ENCODE measurements around the gene PPIL6.

Gene PPIL6

DNA sequence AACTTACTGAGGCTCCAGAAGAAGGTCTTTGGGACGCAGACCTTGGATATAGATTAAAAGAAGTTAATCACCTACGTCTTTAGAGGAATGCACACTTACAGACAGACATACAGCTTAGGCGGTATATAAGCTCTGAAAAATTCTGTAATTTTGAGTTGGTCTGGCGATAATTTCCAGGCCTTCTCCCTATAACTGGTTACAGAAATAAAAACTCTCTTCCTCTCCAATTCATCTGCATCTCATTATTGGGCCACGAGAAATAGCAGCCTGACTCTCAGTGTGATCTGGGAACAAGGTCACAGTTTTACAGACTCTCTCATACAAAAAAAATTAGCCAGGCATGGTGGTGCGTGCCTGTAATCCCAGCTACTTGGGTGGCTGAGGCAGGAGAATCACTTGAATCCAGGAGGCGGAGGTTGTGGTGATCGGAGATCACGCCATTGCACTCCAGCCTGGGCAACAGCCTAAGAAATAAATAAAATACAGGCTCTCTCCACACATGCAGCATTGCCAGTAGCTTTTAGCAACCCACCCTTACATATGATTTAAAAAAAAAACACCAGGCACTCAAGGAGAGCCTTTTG, 37.9 kb upstream of the PPIL6 start:
- Histone ChIP-seq H3K27ac (ENCODE audit: low read length) (no peak overlapping the region), H3K36me3 (ENCODE audit: control insufficient read depth, insufficient read depth, low read length) (peaks cover 12% of the 10 kb centered on the region), H3K4me3 (ENCODE audit: low read length) (no peak overlapping the region)

DNA sequence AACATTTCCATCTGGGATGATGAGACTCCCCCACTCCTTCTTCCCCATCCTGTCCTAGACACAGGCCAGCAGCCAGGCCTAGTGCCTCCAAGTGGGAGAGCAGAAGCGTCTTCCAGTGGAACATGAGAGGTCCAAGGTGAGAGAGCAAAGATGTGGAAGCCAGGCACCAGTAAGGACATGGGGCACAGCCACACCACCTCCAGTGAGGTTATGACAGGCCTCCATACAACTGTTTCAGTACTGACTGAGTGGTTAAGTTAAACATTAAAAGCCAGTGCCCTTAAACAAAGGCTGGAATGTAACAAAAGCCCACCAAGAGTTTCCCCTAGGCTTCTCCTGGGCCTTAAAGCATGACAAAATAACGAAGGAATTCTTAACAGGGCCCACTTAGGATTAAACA, 37.3 kb upstream of the PPIL6 start:
- Histone ChIP-seq H3K36me3 (ENCODE audit: control insufficient read depth, insufficient read depth, low read length) (peaks cover 16% of the 10 kb centered on the region), H3K4me1 (ENCODE audit: control insufficient read depth, insufficient read depth, low read length) (peaks cover 6% of the 10 kb centered on the region; the same call in 1 of the 2 replicates), H3K27ac (ENCODE audit: low read length) (no peak overlapping the region), H3K27me3 (ENCODE audit: control insufficient read depth, insufficient read depth, low read length) (no peaks in the 10 kb centered on the region), H3K9me3 (ENCODE audit: control insufficient read depth, insufficient read depth, low read length) (no peaks in the 10 kb centered on the region), H3K4me3 (ENCODE audit: low read length) (no peak overlapping the region)
- WGBS (ENCODE audit: insufficient coverage, insufficient read length): no CpG with 5 or more reads among the region's 2 CpGs
- DNase-seq (ENCODE audit: low read depth, low spot score): no peak

More for the DNA sequence above, 37.9 kb upstream of the PPIL6 start:
- Histone ChIP-seq H3K27me3 (ENCODE audit: control insufficient read depth, insufficient read depth, low read length) (no peaks in the 10 kb centered on the region), H3K4me1 (ENCODE audit: control insufficient read depth, insufficient read depth, low read length) (peaks cover 6% of the 10 kb centered on the region; the same call in 1 of the 2 replicates), H3K9me3 (ENCODE audit: control insufficient read depth, insufficient read depth, low read length) (no peaks in the 10 kb centered on the region)
- no peak for DNase-seq (ENCODE audit: low read depth, low spot score)
- WGBS (ENCODE audit: insufficient coverage, insufficient read length): no CpG with 5 or more reads among the region's 9 CpGs

DNA sequence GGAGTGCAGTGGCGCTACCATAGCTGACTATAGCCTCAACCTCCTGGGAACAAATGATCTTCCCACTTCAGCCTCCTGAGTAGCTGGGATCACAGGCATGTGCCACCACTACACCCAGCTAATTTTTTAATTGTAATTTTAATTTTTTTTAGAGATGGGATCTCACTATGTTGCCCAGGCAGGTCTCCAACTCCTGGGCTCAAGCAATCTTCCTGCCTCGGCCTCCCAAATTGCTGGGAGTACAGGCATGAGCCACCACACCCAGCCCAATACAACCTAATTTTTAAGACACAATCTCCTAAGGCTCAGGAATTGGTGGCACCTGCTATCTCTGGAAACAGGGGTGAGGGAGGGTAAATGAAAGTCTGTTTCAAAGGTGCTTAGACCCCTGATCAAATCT, 36.8 kb upstream of the PPIL6 start:
- Histone ChIP-seq H3K27me3 (ENCODE audit: control insufficient read depth, insufficient read depth, low read length) (no peaks in the 10 kb centered on the region), H3K36me3 (ENCODE audit: control insufficient read depth, insufficient read depth, low read length) (peaks cover 21% of the 10 kb centered on the region), H3K9me3 (ENCODE audit: control insufficient read depth, insufficient read depth, low read length) (no peaks in the 10 kb centered on the region), H3K4me3 (ENCODE audit: low read length) (no peak overlapping the region), H3K4me1 (ENCODE audit: control insufficient read depth, insufficient read depth, low read length) (peaks cover 6% of the 10 kb centered on the region; the same call in 1 of the 2 replicates), H3K27ac (ENCODE audit: low read length) (no peak overlapping the region)
- no peak for DNase-seq (ENCODE audit: low read depth, low spot score)
- WGBS (ENCODE audit: insufficient coverage, insufficient read length): no CpG with 5 or more reads among the region's 2 CpGs

DNA sequence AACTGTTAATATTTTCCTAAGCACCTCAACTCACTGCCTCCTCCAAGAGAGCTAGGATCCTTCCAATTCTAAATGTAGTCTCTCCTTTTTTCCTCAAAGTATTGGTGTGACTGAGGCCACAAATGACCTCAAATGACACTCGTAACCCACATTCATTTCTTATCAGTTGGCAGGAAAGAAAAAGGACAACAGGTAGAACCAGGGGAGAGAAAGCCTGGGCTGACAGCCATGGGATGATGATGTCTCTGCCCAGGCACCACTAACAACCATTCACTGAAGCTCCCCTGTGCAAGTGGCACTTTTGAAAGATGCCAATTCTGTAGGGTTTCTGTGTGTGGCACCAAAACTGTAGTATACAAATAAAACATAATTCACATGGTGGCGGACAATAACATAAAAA, 35.2 kb upstream of the PPIL6 start:
- Histone ChIP-seq H3K9me3 (ENCODE audit: control insufficient read depth, insufficient read depth, low read length) (no peaks in the 10 kb centered on the region), H3K27ac (ENCODE audit: low read length) (no peak overlapping the region), H3K36me3 (ENCODE audit: control insufficient read depth, insufficient read depth, low read length) (peaks cover 34% of the 10 kb centered on the region), H3K4me1 (ENCODE audit: control insufficient read depth, insufficient read depth, low read length) (peaks cover 2% of the 10 kb centered on the region; the same call in 1 of the 2 replicates), H3K4me3 (ENCODE audit: low read length) (no peak overlapping the region), H3K27me3 (ENCODE audit: control insufficient read depth, insufficient read depth, low read length) (no peaks in the 10 kb centered on the region)
- DNase-seq (ENCODE audit: low read depth, low spot score): no peak
- WGBS (ENCODE audit: insufficient coverage, insufficient read length): no CpG with 5 or more reads among the region's 2 CpGs

DNA sequence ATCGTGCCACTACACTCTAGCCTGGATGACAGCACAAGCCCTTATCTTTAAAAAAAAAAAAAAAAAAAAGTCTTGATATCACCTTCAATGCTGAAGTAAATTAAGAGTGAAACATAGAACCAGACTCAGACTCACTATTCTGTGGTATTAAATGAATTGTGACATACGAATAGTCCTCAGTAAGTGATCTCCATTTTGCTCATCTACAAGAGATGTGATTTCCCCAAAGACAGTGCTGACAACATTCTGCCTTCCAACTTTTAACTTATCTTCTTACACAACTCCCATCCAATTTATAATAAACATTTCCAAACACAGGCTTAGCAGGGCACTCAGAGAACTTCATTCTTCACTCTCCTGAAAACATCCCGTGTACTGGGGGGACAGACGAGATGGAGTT, 34.6 kb upstream of the PPIL6 start:
- Histone ChIP-seq H3K4me1 (ENCODE audit: control insufficient read depth, insufficient read depth, low read length) (peaks cover 2% of the 10 kb centered on the region; the same call in 1 of the 2 replicates), H3K9me3 (ENCODE audit: control insufficient read depth, insufficient read depth, low read length) (no peaks in the 10 kb centered on the region), H3K36me3 (ENCODE audit: control insufficient read depth, insufficient read depth, low read length) (peaks cover 37% of the 10 kb centered on the region), H3K27me3 (ENCODE audit: control insufficient read depth, insufficient read depth, low read length) (no peaks in the 10 kb centered on the region), H3K4me3 (ENCODE audit: low read length) (no peak overlapping the region), H3K27ac (ENCODE audit: low read length) (no peak overlapping the region)
- no CpG with 5 or more reads among the region's 4 CpGs for WGBS (ENCODE audit: insufficient coverage, insufficient read length)
- DNase-seq (ENCODE audit: low read depth, low spot score): no peak

DNA sequence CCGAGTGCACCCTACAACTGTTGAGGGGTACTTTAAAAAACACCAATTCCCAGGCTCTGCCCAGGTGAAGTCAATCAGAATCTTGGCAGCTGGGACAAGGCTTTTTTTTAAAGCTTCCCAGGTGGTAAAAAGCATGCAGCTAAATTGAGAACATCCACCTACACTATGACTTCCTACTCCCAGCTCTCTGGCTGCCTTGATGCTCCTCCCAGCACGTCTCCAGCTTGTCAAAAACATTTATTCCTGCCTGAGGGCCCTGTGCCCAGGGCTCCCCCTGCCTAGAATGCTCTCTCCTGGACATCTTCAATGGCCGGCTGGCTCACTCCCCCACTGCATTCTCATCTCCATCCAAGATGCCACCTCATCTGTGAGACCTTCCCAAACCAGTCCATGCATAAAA, 32.7 kb upstream of the PPIL6 start:
- no peak for DNase-seq (ENCODE audit: low read depth, low spot score)
- peaks cover 49% of the 10 kb centered on the region for H3K36me3 ChIP-seq (ENCODE audit: control insufficient read depth, insufficient read depth, low read length)
- peaks cover 2% of the 10 kb centered on the region; the same call in 1 of the 2 replicates for H3K4me1 ChIP-seq (ENCODE audit: control insufficient read depth, insufficient read depth, low read length)
- H3K9me3 ChIP-seq (ENCODE audit: control insufficient read depth, insufficient read depth, low read length): no peaks in the 10 kb centered on the region
- H3K4me3 ChIP-seq (ENCODE audit: low read length): no peak overlapping the region
- WGBS (ENCODE audit: insufficient coverage, insufficient read length): no CpG with 5 or more reads among the region's 3 CpGs
- no peaks in the 10 kb centered on the region for H3K27me3 ChIP-seq (ENCODE audit: control insufficient read depth, insufficient read depth, low read length)
- H3K27ac ChIP-seq (ENCODE audit: low read length): no peak overlapping the region

DNA sequence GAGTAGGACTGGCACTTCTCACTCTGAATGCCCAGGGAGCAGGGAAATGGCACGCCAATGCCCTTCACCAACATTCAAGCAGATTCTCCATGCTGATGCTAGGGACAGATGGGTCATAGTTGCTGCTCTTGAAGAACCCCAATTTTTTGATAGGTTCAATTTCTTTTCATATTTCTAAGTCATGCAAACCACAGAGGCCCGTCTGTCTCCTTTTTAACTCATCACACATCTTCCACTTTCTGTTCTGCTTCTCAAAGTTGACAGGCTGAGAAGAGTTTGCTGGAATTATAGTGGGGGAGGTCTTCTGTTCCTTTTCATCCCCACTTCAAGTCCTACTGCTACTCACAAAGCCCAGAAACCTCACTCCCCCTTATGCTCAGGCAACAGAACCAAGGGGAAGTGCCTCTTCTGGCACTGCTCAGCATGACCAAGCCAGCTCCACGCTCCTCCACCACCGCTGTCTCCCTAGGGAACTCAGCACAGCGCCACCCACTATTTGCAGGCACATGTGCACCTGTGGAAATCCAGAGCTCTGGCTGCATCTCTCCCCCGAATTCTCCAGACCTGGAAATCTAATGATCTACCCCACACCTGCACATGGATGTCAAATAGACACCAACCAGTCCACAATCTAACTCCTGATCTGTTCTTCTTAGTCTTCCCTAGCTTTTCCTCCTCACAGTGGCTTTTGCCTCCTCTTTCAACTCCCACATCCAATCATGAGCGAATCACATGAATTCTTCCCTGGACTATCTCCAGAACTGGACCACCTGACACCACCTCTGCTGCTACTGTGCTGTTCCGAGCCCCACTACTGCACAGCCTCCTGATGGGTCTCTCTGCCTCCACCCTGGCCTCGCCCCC, 31.9 kb upstream of the PPIL6 start:
- Histone ChIP-seq H3K27me3 (ENCODE audit: control insufficient read depth, insufficient read depth, low read length) (no peaks in the 10 kb centered on the region), H3K4me1 (ENCODE audit: control insufficient read depth, insufficient read depth, low read length) (no peaks in the 10 kb centered on the region), H3K9me3 (ENCODE audit: control insufficient read depth, insufficient read depth, low read length) (no peaks in the 10 kb centered on the region), H3K4me3 (ENCODE audit: low read length) (no peak overlapping the region), H3K27ac (ENCODE audit: low read length) (no peak overlapping the region), H3K36me3 (ENCODE audit: control insufficient read depth, insufficient read depth, low read length) (peaks cover 49% of the 10 kb centered on the region)
- DNase-seq (ENCODE audit: low read depth, low spot score): no peak
- no CpG with 5 or more reads among the region's 9 CpGs for WGBS (ENCODE audit: insufficient coverage, insufficient read length)

DNA sequence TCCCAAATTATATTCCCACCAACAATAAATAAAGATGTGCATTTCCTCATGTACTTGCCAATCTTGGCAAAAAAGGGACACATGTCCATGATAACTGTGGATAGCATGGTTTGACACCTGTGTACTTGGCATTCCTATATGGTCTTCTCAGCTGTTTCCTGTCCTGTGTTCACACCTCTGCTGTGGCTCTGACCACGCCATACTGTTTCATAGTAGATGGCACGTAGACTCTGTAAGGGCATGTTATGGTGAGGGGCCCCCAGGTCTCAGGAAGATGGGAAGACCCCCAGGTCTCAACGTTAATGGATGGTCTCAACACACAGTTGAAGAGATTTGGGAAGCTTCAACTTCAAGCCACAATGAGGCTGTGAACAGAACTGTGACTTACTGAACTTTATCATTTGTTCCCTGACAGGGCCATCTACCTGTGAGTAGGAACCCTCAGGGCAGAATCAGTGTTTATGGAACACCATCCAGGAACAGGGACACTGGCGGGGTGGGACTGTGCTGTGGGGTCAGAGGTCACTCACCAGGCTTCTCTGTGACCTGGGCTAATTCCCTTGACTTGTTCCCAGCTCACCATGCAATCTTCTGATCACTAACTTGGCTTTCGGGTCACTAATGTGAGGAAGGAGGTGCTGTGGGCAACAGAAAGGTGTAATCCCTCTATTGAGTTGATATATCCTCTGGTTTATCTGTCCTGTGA, 30.8 kb upstream of the PPIL6 start:
- no peak overlapping the region for H3K27ac ChIP-seq (ENCODE audit: low read length)

DNA sequence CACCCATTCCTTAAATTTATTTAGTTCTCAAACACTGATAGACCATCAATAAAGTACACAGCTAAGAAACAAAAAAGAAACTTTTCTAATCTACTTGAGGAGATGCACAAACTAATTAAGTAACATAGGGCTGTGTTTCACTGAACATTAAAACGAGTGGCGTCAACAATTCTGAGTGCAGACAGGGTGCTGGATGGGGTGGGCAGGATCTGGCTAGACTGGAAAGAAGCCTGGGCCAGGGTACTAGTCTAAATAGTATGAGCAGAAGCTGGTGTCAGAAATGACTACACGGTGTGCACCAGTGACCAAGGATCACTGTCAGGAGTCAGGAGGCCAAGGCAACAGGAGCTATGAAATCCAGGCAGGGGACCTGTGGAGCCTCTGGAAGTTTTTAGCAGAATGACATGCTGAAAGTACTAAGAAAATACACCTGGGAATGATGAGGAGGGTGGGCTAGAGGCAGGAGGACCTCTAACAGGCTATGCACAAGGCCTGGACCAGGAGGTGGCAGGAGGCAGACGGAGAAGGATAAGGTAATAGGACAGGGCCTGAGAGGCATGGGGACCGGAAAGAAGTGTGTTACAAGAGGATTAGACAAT, 29.3 kb upstream of the PPIL6 start:
- no peak for DNase-seq (ENCODE audit: low read depth, low spot score)
- no peaks in the 10 kb centered on the region for H3K9me3 ChIP-seq (ENCODE audit: control insufficient read depth, insufficient read depth, low read length)
- H3K4me3 ChIP-seq (ENCODE audit: low read length): no peak overlapping the region
- no peaks in the 10 kb centered on the region for H3K27me3 ChIP-seq (ENCODE audit: control insufficient read depth, insufficient read depth, low read length)
- no peak overlapping the region for H3K27ac ChIP-seq (ENCODE audit: low read length)
- no CpG with 5 or more reads among the region's 5 CpGs for WGBS (ENCODE audit: insufficient coverage, insufficient read length)
- no peaks in the 10 kb centered on the region for H3K4me1 ChIP-seq (ENCODE audit: control insufficient read depth, insufficient read depth, low read length)
- H3K36me3 ChIP-seq (ENCODE audit: control insufficient read depth, insufficient read depth, low read length): peaks cover 52% of the 10 kb centered on the region

More for the DNA sequence above, 30.8 kb upstream of the PPIL6 start:
- WGBS (ENCODE audit: insufficient coverage, insufficient read length): no CpG with 5 or more reads among the region's 5 CpGs
- DNase-seq (ENCODE audit: low read depth, low spot score): no peak
- peaks cover 50% of the 10 kb centered on the region for H3K36me3 ChIP-seq (ENCODE audit: control insufficient read depth, insufficient read depth, low read length)
- no peaks in the 10 kb centered on the region for H3K9me3 ChIP-seq (ENCODE audit: control insufficient read depth, insufficient read depth, low read length)
- H3K4me3 ChIP-seq (ENCODE audit: low read length): no peak overlapping the region
- H3K4me1 ChIP-seq (ENCODE audit: control insufficient read depth, insufficient read depth, low read length): no peaks in the 10 kb centered on the region
- H3K27me3 ChIP-seq (ENCODE audit: control insufficient read depth, insufficient read depth, low read length): no peaks in the 10 kb centered on the region

DNA sequence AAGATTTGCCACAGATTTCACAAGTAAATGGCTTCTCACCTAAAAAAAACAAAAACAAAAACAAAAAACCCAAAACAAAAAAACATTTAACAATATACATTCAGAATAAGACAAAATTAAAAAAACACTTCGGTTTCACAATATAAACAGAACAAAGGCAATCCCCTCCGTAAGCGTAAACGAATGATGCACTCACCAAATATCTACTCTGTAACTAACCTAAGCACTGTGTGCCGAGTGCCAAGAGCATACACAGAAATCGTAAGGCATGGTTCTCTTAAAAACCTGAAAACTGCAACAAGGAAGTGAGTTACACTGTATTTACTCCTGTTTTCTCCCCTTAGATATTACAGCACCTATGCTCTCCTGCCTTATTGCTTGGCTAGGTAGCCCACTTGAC, 27.3 kb upstream of the PPIL6 start:
- Histone ChIP-seq H3K27ac (ENCODE audit: low read length) (no peak overlapping the region), H3K27me3 (ENCODE audit: control insufficient read depth, insufficient read depth, low read length) (no peaks in the 10 kb centered on the region), H3K9me3 (ENCODE audit: control insufficient read depth, insufficient read depth, low read length) (no peaks in the 10 kb centered on the region), H3K4me1 (ENCODE audit: control insufficient read depth, insufficient read depth, low read length) (no peaks in the 10 kb centered on the region), H3K36me3 (ENCODE audit: control insufficient read depth, insufficient read depth, low read length) (peaks cover 44% of the 10 kb centered on the region), H3K4me3 (ENCODE audit: low read length) (no peak overlapping the region)
- no peak for DNase-seq (ENCODE audit: low read depth, low spot score)
- WGBS (ENCODE audit: insufficient coverage, insufficient read length): 100% methylated on average over 2 of the region's 6 CpGs
